Peyer's patch (tissue), 4 donors: ENCODE data around the gene COL11A1. TPM values are rescaled to one million over a fixed set of nuclear protein-coding genes. Genes with fewer than 3 reads are reported as not detected.

Source experiments
- DNase-seq, 3 donors: peaks; one replicate each; pipeline ENCODE4 v3.0.0-alpha.2; 2017 to 2019
- H3K27ac ChIP-seq, 4 donors: fragments of 200-600 bp; sonication (generic); one replicate each; pipeline ENCODE4 v1.5.1; 2016 to 2019
- H3K27me3 ChIP-seq, 2 donors: fragments of 200-600 bp; sonication (generic); one replicate each; pipeline ENCODE4 v1.5.1; 2019
- H3K36me3 ChIP-seq, 3 donors: fragments of 200-600 bp; sonication (generic); one replicate each; pipeline ENCODE4 v1.5.1; 2016 to 2019
- H3K4me1 ChIP-seq, 4 donors: fragments of 200-600 bp; sonication (generic); one replicate each; pipeline ENCODE4 v1.5.1; 2016 to 2019
- H3K4me3 ChIP-seq, 4 donors: fragments of 200-600 bp; sonication (generic); 1 replicate in 3 of 4; 2 replicates in 1 of 4; pipeline ENCODE4 v1.5.1; 2016 to 2019; ENCODE audit warnings: mild to moderate bottlenecking in 1 of 4
- H3K9me3 ChIP-seq, 4 donors: fragments of 200-600 bp; sonication (generic); one replicate each; pipeline ENCODE4 v1.5.1; 2016 to 2019; ENCODE audit warnings: mild to moderate bottlenecking in 1 of 4
- CTCF ChIP-seq, 6 experiments: fragments of 450-650 bp in 4 of 6; fragments of 200-600 bp in 2 of 6; sonication (generic) in 1 of 6; IDR thresholded peaks; one replicate each; pipeline ENCODE4 v1.5.1; 2017 to 2019; ENCODE audit warnings: antibody characterized with exemption in 6 of 6, mild to moderate bottlenecking in 3 of 6, moderate library complexity in 1 of 6
- POLR2A ChIP-seq, 2 donors: fragments of 450-650 bp; IDR thresholded peaks; one replicate each; pipeline ENCODE4 v1.5.1; 2017; ENCODE audit warnings: antibody characterized with exemption in 2 of 2, mild to moderate bottlenecking in 2 of 2, moderate library complexity in 2 of 2
- total RNA-seq, 4 donors: library from RNA; depleted of rRNA; stranded (reverse); fragments of >200 nt; gene quantifications; one replicate each; pipeline ENCODE4 v1.1.0, GENCODE V29; 2016

COL11A1 gene
- total RNA-seq, 4 donors from 2014 or later: 0.28 TPM; not detected in 3

- Histone ChIP-seq H3K4me1 (peaks cover 0 to 12% (median 2%) of the 10 kb centered on the region in 4 donors), H3K27ac (no peak overlapping the region), H3K4me3 (peak overlapping the region in 3 of 4 donors; percentile 7 to 35 (median 22)), H3K9me3 (no peaks in the 10 kb centered on the region), H3K36me3 (no peaks in the 10 kb centered on the region), H3K27me3 (no peaks in the 10 kb centered on the region)
- DNase-seq: no peak
- no peak for TF ChIP-seq CTCF (IDR thresholded peaks at IDR 0.05)
- no peak for TF ChIP-seq POLR2A (IDR thresholded peaks at IDR 0.05)
Observed at GRCh38 chr1:103107741-103108375, 464 bp downstream of the COL11A1 start.

DNA sequence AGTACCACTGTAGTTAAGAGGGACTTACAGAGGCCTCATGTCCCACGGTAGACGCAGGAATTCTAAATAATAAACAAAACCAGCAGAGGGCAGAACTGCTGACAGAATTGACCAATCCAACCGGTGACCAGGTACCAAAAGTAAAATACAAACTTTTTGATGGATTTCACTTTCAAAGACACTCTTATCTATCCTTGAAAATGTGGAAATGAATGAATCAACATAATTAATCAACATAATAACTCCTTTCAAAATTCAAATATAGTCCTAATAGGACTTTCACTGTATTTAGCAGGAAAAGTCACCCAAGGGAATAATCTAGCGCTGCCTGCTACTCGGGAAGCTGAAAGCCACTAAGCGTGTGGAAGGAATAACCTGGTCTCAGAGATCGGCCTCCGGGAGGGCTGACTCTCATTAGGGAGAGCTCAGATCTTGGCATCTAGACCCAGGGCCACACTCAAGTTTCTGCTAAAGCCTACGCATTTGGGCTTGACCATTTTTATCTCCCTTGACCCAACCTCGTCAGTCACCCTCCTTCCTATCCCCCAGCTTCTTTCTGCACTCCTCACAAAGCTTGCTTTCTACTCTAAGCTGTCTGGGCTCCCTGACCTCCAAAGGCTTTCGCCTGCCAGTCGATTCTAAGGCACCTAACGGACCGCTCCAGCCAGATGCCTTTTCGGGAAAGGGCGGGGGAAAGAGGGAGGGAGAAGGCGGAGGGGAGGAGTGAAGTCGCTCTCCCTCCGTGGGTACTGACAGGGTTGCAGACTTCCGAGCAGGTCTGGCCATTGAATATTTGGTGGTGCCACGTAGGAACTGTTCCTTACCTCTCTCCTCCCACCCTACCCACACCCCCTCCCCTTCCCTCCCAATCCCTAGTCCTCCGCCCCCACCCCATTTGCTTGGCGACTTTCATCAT, 1.6 kb downstream of the COL11A1 start:
- TF ChIP-seq CTCF (IDR thresholded peaks at IDR 0.05) (peak in 4 of 6 experiments; percentile 19 to 30 (median 24)), POLR2A (IDR thresholded peaks at IDR 0.05) (no peak)
- H3K27ac ChIP-seq: no peak overlapping the region

GRCh38 chr1:103101399-103101798, 6.9 kb downstream of the COL11A1 start:
- H3K4me1 ChIP-seq: no peaks in the 10 kb centered on the region
- H3K4me3 ChIP-seq: no peak overlapping the region
- H3K9me3 ChIP-seq: no peaks in the 10 kb centered on the region
- no peak for DNase-seq
- H3K27ac ChIP-seq: no peak overlapping the region
- TF ChIP-seq POLR2A (IDR thresholded peaks at IDR 0.05): no peak
- no peak for TF ChIP-seq CTCF (IDR thresholded peaks at IDR 0.05)
- no peaks in the 10 kb centered on the region for H3K36me3 ChIP-seq
- no peaks in the 10 kb centered on the region for H3K27me3 ChIP-seq

More for the DNA sequence above, 1.6 kb downstream of the COL11A1 start:
- H3K36me3 ChIP-seq: no peaks in the 10 kb centered on the region
- no peak for DNase-seq
- peaks cover 0 to 12% (median 2%) of the 10 kb centered on the region in 4 donors for H3K4me1 ChIP-seq
- H3K9me3 ChIP-seq: no peaks in the 10 kb centered on the region
- peak overlapping the region in 3 of 4 donors; percentile 1 to 26 (median 25) for H3K4me3 ChIP-seq
- no peaks in the 10 kb centered on the region for H3K27me3 ChIP-seq

DNA sequence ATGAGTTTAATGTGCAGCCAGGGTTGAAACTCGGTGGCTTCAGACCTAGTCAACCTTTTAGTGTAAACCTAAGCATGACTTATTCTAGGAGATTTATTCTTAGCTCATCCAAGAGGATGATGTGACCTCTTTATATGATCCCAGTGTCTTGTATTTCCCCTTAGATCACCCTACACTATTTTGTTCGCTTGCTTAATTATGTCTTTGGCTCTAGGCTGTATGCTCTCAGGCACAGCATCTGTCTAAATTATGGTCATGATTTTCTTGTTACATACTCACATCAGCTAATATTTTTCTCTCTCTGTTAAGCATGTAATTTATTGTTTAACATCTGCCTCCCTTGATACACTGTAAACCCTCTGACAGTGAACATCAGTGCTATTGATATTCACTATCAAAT, 19.1 kb downstream of the COL11A1 start:
- H3K4me3 ChIP-seq: no peak overlapping the region
- no peaks in the 10 kb centered on the region for H3K9me3 ChIP-seq
- H3K27ac ChIP-seq: no peak overlapping the region
- no peaks in the 10 kb centered on the region for H3K27me3 ChIP-seq
- no peaks in the 10 kb centered on the region for H3K36me3 ChIP-seq
- no peaks in the 10 kb centered on the region for H3K4me1 ChIP-seq
- no peak for TF ChIP-seq CTCF (IDR thresholded peaks at IDR 0.05)
- TF ChIP-seq POLR2A (IDR thresholded peaks at IDR 0.05): no peak
- DNase-seq: no peak

DNA sequence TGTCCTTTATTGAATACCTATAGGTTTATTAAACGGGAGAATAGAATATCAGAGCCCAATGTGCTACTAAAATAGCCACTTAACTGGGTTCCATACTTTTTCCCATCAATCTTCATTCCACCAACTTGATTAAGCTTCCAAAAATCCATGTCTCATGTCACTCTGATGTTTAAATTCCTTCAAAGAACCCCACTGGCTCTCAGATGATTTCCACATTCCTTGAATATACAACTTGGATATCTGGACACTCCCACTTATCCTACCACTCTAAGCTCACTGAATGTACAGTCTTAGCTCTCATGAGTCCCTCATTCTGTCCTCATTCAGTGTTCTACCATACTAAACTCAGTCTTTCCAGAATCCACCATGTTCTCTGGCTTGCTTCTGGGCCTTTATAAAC, 21.1 kb downstream of the COL11A1 start:
- no peaks in the 10 kb centered on the region for H3K9me3 ChIP-seq
- no peaks in the 10 kb centered on the region for H3K36me3 ChIP-seq
- H3K4me3 ChIP-seq: no peak overlapping the region
- no peaks in the 10 kb centered on the region for H3K4me1 ChIP-seq
- DNase-seq: no peak
- TF ChIP-seq POLR2A (IDR thresholded peaks at IDR 0.05) (no peak), CTCF (IDR thresholded peaks at IDR 0.05) (no peak)
- H3K27ac ChIP-seq: no peak overlapping the region
- no peaks in the 10 kb centered on the region for H3K27me3 ChIP-seq
